Choroid plexus epithelial cell (primary cell): Measurements from ENCODE around the gene ODC1.
A peak's percentile ranks its signal among the peaks of the same experiment; 100 is the strongest.

Experiments
- DNase-seq: peaks from one replicate; pipeline ENCODE4 v3.0.0-alpha.2; 2010; ENCODE audit warnings: low read depth
- H3K4me3 ChIP-seq: 2 replicates; pipeline ENCODE4 v1.5.1; 2011; ENCODE audit warnings: low read depth, mild to moderate bottlenecking, control low read depth, low read length, moderate library complexity
- CTCF ChIP-seq: conservative IDR thresholded peaks from 2 replicates; pipeline ENCODE4 v1.5.1; 2011; ENCODE audit warnings: low read depth, mild to moderate bottlenecking, control low read depth, inconsistent platforms, low read length, moderate library complexity

ODC1 gene

GRCh38 chr2:10451819-10452218 lies 3.7 kb upstream of the ODC1 start:
- no peak for TF ChIP-seq CTCF

GRCh38 chr2:10449838-10450691 lies 1.9 kb upstream of the ODC1 start:
- peak; percentile 73 for DNase-seq
- H3K4me3 ChIP-seq, result no peak overlapping the region
- no peak for TF ChIP-seq CTCF

More at GRCh38 chr2:10451819-10452218, 3.7 kb upstream of the ODC1 start:
- no peak for DNase-seq
- no peak overlapping the region for H3K4me3 ChIP-seq

- no peak for DNase-seq
- TF ChIP-seq CTCF, result no peak
- no peak overlapping the region for H3K4me3 ChIP-seq
Measured at GRCh38 chr2:10449486-10449831, 1.3 kb upstream of the ODC1 start.

GRCh38 chr2:10448576-10449485 lies 704 bp upstream of the ODC1 start:
- TF ChIP-seq CTCF, result no peak
- peak overlapping the region; percentile 69 for H3K4me3 ChIP-seq
- no peak for DNase-seq

- H3K4me3 ChIP-seq, result peak overlapping the region; percentile 63
- no peak for TF ChIP-seq CTCF
- peak; percentile 51 for DNase-seq
Measured at GRCh38 chr2:10447300-10447894, 730 bp downstream of the ODC1 start.

GRCh38 chr2:10446631-10447030 lies 1.5 kb downstream of the ODC1 start:
- DNase-seq, result no peak
- no peak for TF ChIP-seq CTCF
- H3K4me3 ChIP-seq, result no peak overlapping the region
